Adrenal gland (tissue), 5 donors: ENCODE results near the gene PDE2A.

Source experiments
- POLR2A ChIP-seq, 2 donors: fragments of 450-650 bp; IDR thresholded peaks; one replicate each; pipeline ENCODE4 v1.6.1; 2017; ENCODE audit warnings: antibody characterized with exemption in 2 of 2, mild to moderate bottlenecking in 2 of 2, moderate library complexity in 1 of 2
- TF ChIP-seq, protein P1 (sequence below), 6 experiments: fragments of 450-650 bp in 4 of 6; fragments of 200-600 bp in 2 of 6; sonication (generic) in 1 of 6; IDR thresholded peaks; 1 replicate in 5 of 6; 2 replicates in 1 of 6; pipeline versions ENCODE4 v1.5.1 to v1.8.0; 2016 to 2021; ENCODE audit warnings: antibody characterized with exemption in 6 of 6, mild to moderate bottlenecking in 2 of 6, moderate library complexity in 1 of 6
- donor health status: DM: no; HTN: no; CAD: no.

DNA sequence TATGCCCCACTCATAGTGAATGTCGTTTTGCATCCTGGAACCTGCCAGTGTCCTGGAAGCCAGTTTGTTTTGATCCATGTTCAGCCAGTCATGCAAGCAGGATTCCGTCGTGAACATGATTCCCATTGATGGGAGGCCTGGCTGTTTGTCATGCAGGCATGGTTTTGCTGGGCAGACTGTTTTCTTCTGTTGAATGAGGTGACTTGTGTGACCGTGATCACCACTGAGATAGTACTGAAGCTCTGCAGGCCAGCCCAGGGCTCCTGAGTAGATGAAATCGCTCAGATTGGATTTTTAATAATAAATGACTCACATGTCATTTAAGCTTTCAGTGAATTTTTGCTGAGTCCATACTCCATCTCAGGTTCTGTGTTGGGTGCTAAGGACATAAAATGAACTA, 117.8 kb downstream of the PDE2A start:
- TF ChIP-seq, protein P1, sequence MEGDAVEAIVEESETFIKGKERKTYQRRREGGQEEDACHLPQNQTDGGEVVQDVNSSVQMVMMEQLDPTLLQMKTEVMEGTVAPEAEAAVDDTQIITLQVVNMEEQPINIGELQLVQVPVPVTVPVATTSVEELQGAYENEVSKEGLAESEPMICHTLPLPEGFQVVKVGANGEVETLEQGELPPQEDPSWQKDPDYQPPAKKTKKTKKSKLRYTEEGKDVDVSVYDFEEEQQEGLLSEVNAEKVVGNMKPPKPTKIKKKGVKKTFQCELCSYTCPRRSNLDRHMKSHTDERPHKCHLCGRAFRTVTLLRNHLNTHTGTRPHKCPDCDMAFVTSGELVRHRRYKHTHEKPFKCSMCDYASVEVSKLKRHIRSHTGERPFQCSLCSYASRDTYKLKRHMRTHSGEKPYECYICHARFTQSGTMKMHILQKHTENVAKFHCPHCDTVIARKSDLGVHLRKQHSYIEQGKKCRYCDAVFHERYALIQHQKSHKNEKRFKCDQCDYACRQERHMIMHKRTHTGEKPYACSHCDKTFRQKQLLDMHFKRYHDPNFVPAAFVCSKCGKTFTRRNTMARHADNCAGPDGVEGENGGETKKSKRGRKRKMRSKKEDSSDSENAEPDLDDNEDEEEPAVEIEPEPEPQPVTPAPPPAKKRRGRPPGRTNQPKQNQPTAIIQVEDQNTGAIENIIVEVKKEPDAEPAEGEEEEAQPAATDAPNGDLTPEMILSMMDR (IDR thresholded peaks at IDR 0.05): no peak
- TF ChIP-seq POLR2A (IDR thresholded peaks at IDR 0.05): no peak
